Measurements from ENCODE around the gene EPN3.

DNA sequence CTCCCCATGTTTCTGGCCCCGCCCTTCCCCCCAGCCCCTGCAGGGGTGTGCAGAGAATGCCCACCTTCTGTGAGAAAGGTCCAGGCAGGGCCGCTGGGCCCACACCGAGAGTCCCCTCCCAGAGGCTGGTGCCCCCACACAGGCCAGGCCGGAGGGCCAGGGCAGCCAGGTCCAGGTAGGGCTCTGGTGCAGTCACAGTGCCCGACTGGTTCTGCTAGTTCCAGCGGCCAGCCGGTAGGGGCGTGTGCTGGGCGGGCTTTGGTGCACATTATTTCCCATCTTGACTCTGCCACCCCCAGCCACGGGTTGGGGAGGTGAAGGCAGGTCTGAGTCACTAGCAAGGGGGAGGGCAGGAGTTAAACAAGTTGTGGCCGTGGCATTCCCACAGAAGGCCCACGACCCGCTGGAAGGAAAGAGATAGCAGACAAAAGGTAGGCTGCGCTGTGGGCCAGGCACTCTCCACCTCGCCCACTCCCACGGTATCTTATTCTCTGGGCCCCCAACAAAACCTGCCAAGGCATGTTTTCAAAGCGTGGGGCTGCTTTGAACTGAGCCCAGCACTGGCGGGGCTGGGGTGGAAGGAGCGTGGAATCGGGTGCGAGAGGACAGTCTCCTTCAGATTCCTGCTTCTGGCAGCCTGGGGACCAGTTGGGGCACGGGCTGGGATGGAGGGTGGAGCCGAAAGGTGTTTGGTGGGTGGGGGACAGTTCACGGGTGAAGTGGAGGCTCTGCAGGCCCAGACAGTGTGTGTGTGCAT is 1.9 kb downstream of the EPN3 start:
- no peak for TF ChIP-seq POLR2AphosphoS5 (IDR thresholded peaks at IDR 0.05; ENCODE audit: low read depth, low read length)
- TF ChIP-seq CTCF (IDR thresholded peaks at IDR 0.05): no peak
- no peak for TF ChIP-seq TAF1 (IDR thresholded peaks at IDR 0.05; ENCODE audit: borderline replicate concordance, low read depth, low read length)
- no peak for TF ChIP-seq EP300 (IDR thresholded peaks at IDR 0.05; ENCODE audit: borderline replicate concordance in 1 of 2, low read depth in 1 of 2, low read length in 1 of 2)
- no peak for TF ChIP-seq NRF1 (IDR thresholded peaks at IDR 0.05; ENCODE audit: low read depth, low read length)
- no peak; the same call in 1 of the 2 replicates for TF ChIP-seq GATA2 (CRISPR knock-in tag; IDR thresholded peaks at IDR 0.05)
